PC-3 (cell line): ENCODE measurements around the gene UGT1A10.

ENCODE experiments used
- CTCF ChIP-seq: fragments of 300-600 bp; sonication (generic); conservative IDR thresholded peaks from 2 replicates; pipeline ENCODE4 v1.5.1; 2017; ENCODE audit warnings: antibody characterized with exemption, low read depth, mild to moderate bottlenecking, low read length
- EZH2 ChIP-seq: fragments of 300-600 bp; sonication (generic); IDR thresholded peaks from one replicate; pipeline ENCODE4 v1.6.1; 2017; ENCODE audit warnings: antibody characterized with exemption, mild to moderate bottlenecking, low read length; ENCODE audit not compliant: unreplicated experiment

GRCh38 chr2:233791883-233792329 lies 155.7 kb downstream of the UGT1A10 start:
- no peak for TF ChIP-seq CTCF
- TF ChIP-seq EZH2, result no peak
